GM21423 (cell line): ENCODE data around the gene BIRC5.

Experiments used
- ATAC-seq: cut with Tn5 transposase; IDR thresholded peaks from one replicate; pipeline ENCODE4 v1.9.1; 2021; ENCODE audit warnings: mild to moderate bottlenecking, moderate library complexity; ENCODE audit not compliant: unreplicated experiment

BIRC5 gene

GRCh38 chr17:78255029-78255656 lies 41.1 kb downstream of the BIRC5 start:
- no peak for ATAC-seq

GRCh38 chr17:78255953-78256706 lies 42.1 kb downstream of the BIRC5 start:
- ATAC-seq: no peak

GRCh38 chr17:78256707-78257591 lies 42.9 kb downstream of the BIRC5 start:
- no peak for ATAC-seq

- no peak for ATAC-seq
Measured at GRCh38 chr17:78257810-78258322, 43.8 kb downstream of the BIRC5 start.

- ATAC-seq: no peak
Measured at GRCh38 chr17:78258323-78259191, 44.5 kb downstream of the BIRC5 start.

- no peak for ATAC-seq
Measured at GRCh38 chr17:78259192-78259554, 45.1 kb downstream of the BIRC5 start.

- ATAC-seq: no peak
Measured at GRCh38 chr17:78263063-78263735, 49.1 kb downstream of the BIRC5 start.

- no peak for ATAC-seq
Measured at GRCh38 chr17:78263736-78264340, 49.8 kb downstream of the BIRC5 start.

- ATAC-seq: no peak
Measured at GRCh38 chr17:78264590-78264989, 50.5 kb downstream of the BIRC5 start.

GRCh38 chr17:78265121-78265520 lies 51.1 kb downstream of the BIRC5 start:
- no peak for ATAC-seq

- no peak for ATAC-seq
Measured at GRCh38 chr17:78266231-78266631, 52.2 kb downstream of the BIRC5 start.

GRCh38 chr17:78266771-78267170 lies 52.7 kb downstream of the BIRC5 start:
- no peak for ATAC-seq

GRCh38 chr17:78267253-78268073 lies 53.4 kb downstream of the BIRC5 start:
- ATAC-seq: no peak

- ATAC-seq: no peak
Measured at GRCh38 chr17:78268191-78268874, 54.3 kb downstream of the BIRC5 start.

GRCh38 chr17:78268951-78269905 lies 55.2 kb downstream of the BIRC5 start:
- no peak for ATAC-seq

GRCh38 chr17:78269955-78270381 lies 55.9 kb downstream of the BIRC5 start:
- ATAC-seq: no peak
